Osteoblast (primary cell): Measurements from ENCODE around the gene SLC12A7. TPM values are rescaled to one million over a fixed set of nuclear protein-coding genes. Genes with fewer than 3 reads are reported as not detected.
"Not testable (repeated sequence)": the region's sequence is repeated elsewhere in the genome, so short reads cannot be mapped to it uniquely, and the experiment has no call there.

Source experiments
- DNase-seq: peaks from one replicate; pipeline ENCODE4 v3.0.0; 2011; ENCODE audit warnings: low spot score, mixed read lengths; ENCODE audit not compliant: insufficient read length; ENCODE audit errors: missing footprints
- H2AFZ ChIP-seq: 2 replicates; pipeline ENCODE4 v1.6.0; 2011; ENCODE audit warnings: mild to moderate bottlenecking, low read length
- H3K27ac ChIP-seq: 2 replicates; pipeline ENCODE4 v1.5.1; 2011; ENCODE audit warnings: mild to moderate bottlenecking, low read depth, low read length, moderate library complexity
- H3K27me3 ChIP-seq: 2 replicates; pipeline ENCODE4 v1.6.0; 2012; ENCODE audit warnings: mild to moderate bottlenecking, control low read depth, inconsistent platforms, low read length, moderate library complexity; ENCODE audit not compliant: insufficient read depth
- H3K36me3 ChIP-seq: 2 replicates; pipeline ENCODE4 v1.5.1; 2011; ENCODE audit warnings: mild to moderate bottlenecking, low read length, control low read depth, moderate library complexity; ENCODE audit not compliant: insufficient read depth
- H3K4me1 ChIP-seq: 2 replicates; pipeline ENCODE4 v1.5.1; 2011; ENCODE audit warnings: mild to moderate bottlenecking, low read length, control low read depth, moderate library complexity; ENCODE audit not compliant: insufficient read depth
- H3K4me2 ChIP-seq: 2 replicates; pipeline ENCODE4 v1.6.0; 2011; ENCODE audit warnings: mild to moderate bottlenecking, low read length; ENCODE audit not compliant: insufficient read depth
- H3K4me3 ChIP-seq: fragments of 200-600 bp; sonication (generic); 3 replicates; pipeline ENCODE4 v1.5.1; 2012; ENCODE audit warnings: mild to moderate bottlenecking, low read length, inconsistent platforms; ENCODE audit not compliant: insufficient read depth
- H3K79me2 ChIP-seq: 2 replicates; pipeline ENCODE4 v1.6.0; 2012; ENCODE audit warnings: mild to moderate bottlenecking, low read length, control low read depth, inconsistent platforms; ENCODE audit not compliant: insufficient read depth
- H3K9me3 ChIP-seq: 2 replicates; pipeline ENCODE4 v1.5.1; 2011; ENCODE audit warnings: low read depth, low read length, control low read depth
- H4K20me1 ChIP-seq: 2 replicates; pipeline ENCODE4 v1.6.0; 2012; ENCODE audit warnings: mild to moderate bottlenecking, low read length, control low read depth; ENCODE audit not compliant: insufficient read depth
- small RNA-seq: library from RNA; depleted of rRNA; stranded (forward); fragments of <200 nt; gene quantifications from one replicate; pipeline ENCODE3, GENCODE V24; 2012
- total RNA-seq: library from RNA; depleted of rRNA; stranded (reverse); fragments of >200 nt; gene quantifications from 2 replicates; pipeline ENCODE4 v1.2.3, GENCODE V29; 2012
- TF ChIP-seq, protein P1 (sequence below): IDR thresholded peaks from 2 replicates; pipeline ENCODE4 v1.5.1; 2011; ENCODE audit warnings: mild to moderate bottlenecking, low read depth, low read length, moderate library complexity; ENCODE audit errors: extremely low read depth

Gene SLC12A7
- total RNA-seq, 1 donor: 6.9 TPM

- DNase-seq: peak; percentile 78
- H3K9me3 ChIP-seq: no peaks in the 10 kb centered on the region
- peaks cover 57% of the 10 kb centered on the region for H3K27me3 ChIP-seq
- peak overlapping the region; percentile 20 for H2AFZ ChIP-seq
- H3K27ac ChIP-seq: no peak overlapping the region
- no peaks in the 10 kb centered on the region for H3K36me3 ChIP-seq
- H4K20me1 ChIP-seq: no peaks in the 10 kb centered on the region
- H3K79me2 ChIP-seq: no peaks in the 10 kb centered on the region
- no peak overlapping the region for H3K4me2 ChIP-seq
- H3K4me3 ChIP-seq: no peak overlapping the region
- no peaks in the 10 kb centered on the region for H3K4me1 ChIP-seq
- TF ChIP-seq, protein P1, sequence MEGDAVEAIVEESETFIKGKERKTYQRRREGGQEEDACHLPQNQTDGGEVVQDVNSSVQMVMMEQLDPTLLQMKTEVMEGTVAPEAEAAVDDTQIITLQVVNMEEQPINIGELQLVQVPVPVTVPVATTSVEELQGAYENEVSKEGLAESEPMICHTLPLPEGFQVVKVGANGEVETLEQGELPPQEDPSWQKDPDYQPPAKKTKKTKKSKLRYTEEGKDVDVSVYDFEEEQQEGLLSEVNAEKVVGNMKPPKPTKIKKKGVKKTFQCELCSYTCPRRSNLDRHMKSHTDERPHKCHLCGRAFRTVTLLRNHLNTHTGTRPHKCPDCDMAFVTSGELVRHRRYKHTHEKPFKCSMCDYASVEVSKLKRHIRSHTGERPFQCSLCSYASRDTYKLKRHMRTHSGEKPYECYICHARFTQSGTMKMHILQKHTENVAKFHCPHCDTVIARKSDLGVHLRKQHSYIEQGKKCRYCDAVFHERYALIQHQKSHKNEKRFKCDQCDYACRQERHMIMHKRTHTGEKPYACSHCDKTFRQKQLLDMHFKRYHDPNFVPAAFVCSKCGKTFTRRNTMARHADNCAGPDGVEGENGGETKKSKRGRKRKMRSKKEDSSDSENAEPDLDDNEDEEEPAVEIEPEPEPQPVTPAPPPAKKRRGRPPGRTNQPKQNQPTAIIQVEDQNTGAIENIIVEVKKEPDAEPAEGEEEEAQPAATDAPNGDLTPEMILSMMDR: no peak
Measured at GRCh38 chr5:1002271-1002546, 109.7 kb downstream of the SLC12A7 start.

DNA sequence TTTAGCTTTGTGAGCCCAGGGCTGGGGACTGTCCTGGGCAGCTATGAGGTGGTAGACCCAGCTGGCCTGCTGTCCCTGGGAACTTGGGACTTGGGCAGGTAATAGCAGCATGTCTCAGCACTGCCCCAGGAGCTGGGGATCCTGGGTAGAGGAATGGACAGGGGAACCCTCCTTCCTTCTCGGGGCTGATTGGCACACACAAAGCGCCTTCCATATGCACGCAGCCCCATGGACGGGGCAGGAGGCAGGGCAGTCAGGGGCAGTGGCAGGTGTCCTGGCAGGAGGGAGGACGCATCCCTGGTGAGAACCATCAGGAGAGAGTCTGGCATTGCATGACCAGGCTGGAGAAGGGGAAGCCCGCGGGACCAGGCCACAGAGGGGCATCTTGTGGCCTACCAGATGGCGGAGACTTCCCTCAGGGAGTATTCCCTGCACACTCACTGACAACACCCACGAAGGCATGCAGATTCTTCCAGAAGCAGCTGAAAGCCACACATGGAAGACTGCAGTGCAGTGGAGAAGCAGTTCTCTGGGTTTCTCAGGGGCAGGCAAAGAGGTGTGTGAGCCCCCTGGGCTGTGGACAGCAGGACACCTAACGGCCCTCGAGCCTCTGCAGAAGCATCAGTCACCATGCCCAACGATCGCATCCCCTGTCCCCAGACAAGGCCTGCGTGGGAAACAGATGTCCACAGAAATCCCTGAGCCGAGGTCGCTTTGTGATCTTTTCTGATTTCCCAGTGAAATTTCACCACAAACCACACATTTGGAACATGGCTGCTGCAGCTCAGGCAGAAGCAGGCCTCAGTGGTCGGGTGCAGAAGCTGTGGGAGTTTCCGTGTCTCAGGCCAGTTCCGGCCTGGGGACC is 110.2 kb downstream of the SLC12A7 start:
- Histone ChIP-seq H3K79me2 (no peaks in the 10 kb centered on the region), H3K4me1 (no peaks in the 10 kb centered on the region), H2AFZ (peak overlapping the region; percentile 20), H4K20me1 (no peaks in the 10 kb centered on the region), H3K4me2 (no peak overlapping the region), H3K27ac (no peak overlapping the region), H3K9me3 (no peaks in the 10 kb centered on the region), H3K36me3 (no peaks in the 10 kb centered on the region), H3K27me3 (peaks cover 52% of the 10 kb centered on the region), H3K4me3 (no peak overlapping the region)
- TF ChIP-seq, protein P1: no peak
- DNase-seq: peak; percentile 78

GRCh38 chr5:1000831-1001230 is 111.0 kb downstream of the SLC12A7 start:
- not testable (repeated sequence) for DNase-seq, H2AFZ ChIP-seq, H3K36me3 ChIP-seq, H3K4me2 ChIP-seq, H3K4me3 ChIP-seq, H4K20me1 ChIP-seq, H3K27ac ChIP-seq, H3K79me2 ChIP-seq, H3K4me1 ChIP-seq, H3K9me3 ChIP-seq
- H3K27me3 ChIP-seq: peaks cover 45% of the 10 kb centered on the region

Small RNA genes within 50 kb of the gene (small RNA-seq; reads per million reads assigned to genes)
- gene MIR4635: not detected

Other genes with a start within 250 kb of the SLC12A7 start
- 29.8 and 35.8 TPM in 2 replicates for gene BRD9, start 219.3 kb downstream of the SLC12A7 start, total RNA-seq
- 3.8 and 4.0 TPM in 2 replicates for gene TRIP13, start 219.2 kb downstream of the SLC12A7 start, total RNA-seq
- under 0.01 TPM in 1 of 2 replicates, not detected in the other for gene NKD2, start 103.3 kb downstream of the SLC12A7 start, total RNA-seq
- not detected in 2 replicates for gene SLC6A19, start 89.5 kb upstream of the SLC12A7 start, total RNA-seq
- gene SLC6A18, start 113.3 kb upstream of the SLC12A7 start, total RNA-seq: not detected in 2 replicates
- not detected in 2 replicates for gene TERT, start 183.0 kb upstream of the SLC12A7 start, total RNA-seq
- gene CLPTM1L, start 233.0 kb upstream of the SLC12A7 start, total RNA-seq: 134 and 139 TPM in 2 replicates